ENCODE data around the gene MAST2.

The MAST2 gene

DNA sequence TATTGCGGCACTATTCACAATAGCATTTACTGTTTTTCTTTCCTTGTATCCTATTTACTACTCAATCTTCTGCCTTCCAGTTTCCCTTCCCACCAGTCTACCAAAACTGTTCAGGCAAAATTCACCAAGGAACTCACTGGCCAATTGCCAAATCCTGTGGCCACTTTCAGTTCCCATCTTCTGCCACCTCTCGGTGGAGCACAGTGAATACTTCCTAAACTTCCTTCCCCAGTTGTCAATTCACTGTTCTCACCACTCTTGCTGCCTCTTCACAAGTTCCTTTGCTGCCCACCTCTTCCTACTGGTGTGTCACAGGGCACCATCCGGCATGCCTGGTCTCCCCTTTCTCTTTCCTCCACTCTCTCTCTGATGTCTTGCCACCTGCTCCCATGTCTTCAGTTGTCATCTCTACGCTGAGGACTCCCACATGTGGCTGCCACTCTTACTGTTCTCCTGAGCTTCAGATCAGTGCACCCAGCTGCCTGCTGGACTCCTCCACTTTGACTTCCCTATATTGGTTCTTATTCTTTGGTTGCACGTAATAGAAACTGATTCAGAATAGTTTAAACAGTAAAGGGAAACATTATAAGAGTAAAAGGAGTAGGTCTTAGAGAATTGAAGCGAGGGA, 214.6 kb downstream of the MAST2 start:
- Histone ChIP-seq H3K4me2 (ENCODE audit: low read depth, low read length, poor library complexity, severe bottlenecking) (no peak overlapping the region), H3K4me1 (ENCODE audit: insufficient read depth, low read length, poor library complexity, severe bottlenecking) (no peaks in the 10 kb centered on the region), H4K20me1 (ENCODE audit: insufficient read depth, low read length, poor library complexity, severe bottlenecking) (no peaks in the 10 kb centered on the region), H3F3A (ENCODE audit: low read depth) (no peaks in the 10 kb centered on the region), H3K79me2 (ENCODE audit: insufficient read depth, low read length) (no peaks in the 10 kb centered on the region), H3K27me3 (ENCODE audit: insufficient read depth, low read length, poor library complexity, severe bottlenecking) (no peaks in the 10 kb centered on the region), H3K4me3 (ENCODE audit: low read length, poor library complexity, severe bottlenecking) (no peak overlapping the region), H3K9me3 (ENCODE audit: insufficient read depth, low read depth, low read length) (no peaks in the 10 kb centered on the region), H3K9ac (ENCODE audit: low read depth, low read length, poor library complexity, severe bottlenecking) (no peak overlapping the region), H2AFZ (ENCODE audit: low read length) (no peak overlapping the region), H3K9me2 (replicated peaks; ENCODE audit: low read depth, low read length) (no peaks in the 10 kb centered on the region), H3K36me3 (ENCODE audit: insufficient read depth, low read length) (peaks cover 11% of the 10 kb centered on the region; the same call in 1 of the 2 replicates)
- TF ChIP-seq, protein P1, sequence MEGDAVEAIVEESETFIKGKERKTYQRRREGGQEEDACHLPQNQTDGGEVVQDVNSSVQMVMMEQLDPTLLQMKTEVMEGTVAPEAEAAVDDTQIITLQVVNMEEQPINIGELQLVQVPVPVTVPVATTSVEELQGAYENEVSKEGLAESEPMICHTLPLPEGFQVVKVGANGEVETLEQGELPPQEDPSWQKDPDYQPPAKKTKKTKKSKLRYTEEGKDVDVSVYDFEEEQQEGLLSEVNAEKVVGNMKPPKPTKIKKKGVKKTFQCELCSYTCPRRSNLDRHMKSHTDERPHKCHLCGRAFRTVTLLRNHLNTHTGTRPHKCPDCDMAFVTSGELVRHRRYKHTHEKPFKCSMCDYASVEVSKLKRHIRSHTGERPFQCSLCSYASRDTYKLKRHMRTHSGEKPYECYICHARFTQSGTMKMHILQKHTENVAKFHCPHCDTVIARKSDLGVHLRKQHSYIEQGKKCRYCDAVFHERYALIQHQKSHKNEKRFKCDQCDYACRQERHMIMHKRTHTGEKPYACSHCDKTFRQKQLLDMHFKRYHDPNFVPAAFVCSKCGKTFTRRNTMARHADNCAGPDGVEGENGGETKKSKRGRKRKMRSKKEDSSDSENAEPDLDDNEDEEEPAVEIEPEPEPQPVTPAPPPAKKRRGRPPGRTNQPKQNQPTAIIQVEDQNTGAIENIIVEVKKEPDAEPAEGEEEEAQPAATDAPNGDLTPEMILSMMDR (conservative IDR thresholded peaks at IDR 0.05; ENCODE audit: low read length) = no peak
- TF ChIP-seq EZH2phosphoT487 (IDR thresholded peaks at IDR 0.05; ENCODE audit: borderline replicate concordance) = no peak

DNA sequence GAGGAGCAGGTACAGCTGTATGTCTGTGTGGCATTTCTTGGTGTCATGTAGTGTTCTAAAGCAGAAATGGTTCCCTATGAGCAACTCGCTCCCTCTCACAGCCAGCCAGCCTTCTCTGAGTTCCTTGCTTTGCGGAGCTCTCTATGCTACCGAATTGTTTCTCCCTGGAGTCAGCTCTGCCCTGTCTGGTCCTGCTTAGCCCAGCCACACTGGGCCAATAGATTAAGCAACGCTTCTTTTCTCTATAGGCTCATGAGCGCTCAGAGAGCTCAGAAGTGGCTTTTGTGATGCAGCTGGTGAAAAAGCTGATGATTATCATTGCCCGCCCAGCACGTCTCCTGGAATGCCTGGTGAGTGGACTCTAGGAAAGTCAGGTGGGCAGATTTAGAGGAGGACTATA, 215.9 kb downstream of the MAST2 start:
- Histone ChIP-seq H3K9me3 (ENCODE audit: insufficient read depth, low read depth, low read length) (no peaks in the 10 kb centered on the region), H3K27me3 (ENCODE audit: insufficient read depth, low read length, poor library complexity, severe bottlenecking) (no peaks in the 10 kb centered on the region), H3K4me3 (ENCODE audit: low read length, poor library complexity, severe bottlenecking) (no peak overlapping the region), H4K20me1 (ENCODE audit: insufficient read depth, low read length, poor library complexity, severe bottlenecking) (no peaks in the 10 kb centered on the region), H3K36me3 (ENCODE audit: insufficient read depth, low read length) (peaks cover 24% of the 10 kb centered on the region; the same call in 1 of the 2 replicates), H3F3A (ENCODE audit: low read depth) (no peaks in the 10 kb centered on the region), H3K4me1 (ENCODE audit: insufficient read depth, low read length, poor library complexity, severe bottlenecking) (no peaks in the 10 kb centered on the region), H3K9ac (ENCODE audit: low read depth, low read length, poor library complexity, severe bottlenecking) (no peak overlapping the region), H3K4me2 (ENCODE audit: low read depth, low read length, poor library complexity, severe bottlenecking) (no peak overlapping the region), H3K79me2 (ENCODE audit: insufficient read depth, low read length) (no peaks in the 10 kb centered on the region), H3K9me2 (replicated peaks; ENCODE audit: low read depth, low read length) (no peaks in the 10 kb centered on the region), H2AFZ (ENCODE audit: low read length) (no peak overlapping the region)
- TF ChIP-seq, protein P1 (conservative IDR thresholded peaks at IDR 0.05; ENCODE audit: low read length) = no peak

- no peaks in the 10 kb centered on the region for H3F3A ChIP-seq (ENCODE audit: low read depth)
- TF ChIP-seq, protein P1 (conservative IDR thresholded peaks at IDR 0.05; ENCODE audit: low read length) = no peak
- no peak for TF ChIP-seq EZH2phosphoT487 (IDR thresholded peaks at IDR 0.05; ENCODE audit: borderline replicate concordance)
- no peak overlapping the region for H3K4me3 ChIP-seq (ENCODE audit: low read length, poor library complexity, severe bottlenecking)
- no peak overlapping the region for H3K4me2 ChIP-seq (ENCODE audit: low read depth, low read length, poor library complexity, severe bottlenecking)
- H3K4me1 ChIP-seq (ENCODE audit: insufficient read depth, low read length, poor library complexity, severe bottlenecking) = no peaks in the 10 kb centered on the region
- H3K27me3 ChIP-seq (ENCODE audit: insufficient read depth, low read length, poor library complexity, severe bottlenecking) = no peaks in the 10 kb centered on the region
- H2AFZ ChIP-seq (ENCODE audit: low read length) = no peak overlapping the region
- H4K20me1 ChIP-seq (ENCODE audit: insufficient read depth, low read length, poor library complexity, severe bottlenecking) = no peaks in the 10 kb centered on the region
- no peaks in the 10 kb centered on the region for H3K9me3 ChIP-seq (ENCODE audit: insufficient read depth, low read depth, low read length)
- H3K79me2 ChIP-seq (ENCODE audit: insufficient read depth, low read length) = no peaks in the 10 kb centered on the region
- H3K36me3 ChIP-seq (ENCODE audit: insufficient read depth, low read length) = peaks cover 24% of the 10 kb centered on the region; the same call in 1 of the 2 replicates
- no peak overlapping the region for H3K9ac ChIP-seq (ENCODE audit: low read depth, low read length, poor library complexity, severe bottlenecking)
- H3K9me2 ChIP-seq (replicated peaks; ENCODE audit: low read depth, low read length) = no peaks in the 10 kb centered on the region
Observed at GRCh38 chr1:46020010-46020409, 216.6 kb downstream of the MAST2 start.

Data from Loucy (cell line).